GM12873 (cell line): ENCODE data around the gene SLC6A17.

Experiments used
- CTCF ChIP-seq: IDR thresholded peaks from 2 replicates; pipeline ENCODE4 v1.5.1; 2012; ENCODE audit warnings: low read depth, mild to moderate bottlenecking, moderate library complexity, low read length, control low read depth; ENCODE audit not compliant: insufficient read depth; ENCODE audit errors: missing control alignments

Gene SLC6A17

GRCh38 chr1:110239441-110240430, 89.4 kb downstream of the SLC6A17 start:
- TF ChIP-seq CTCF, result no peak

DNA sequence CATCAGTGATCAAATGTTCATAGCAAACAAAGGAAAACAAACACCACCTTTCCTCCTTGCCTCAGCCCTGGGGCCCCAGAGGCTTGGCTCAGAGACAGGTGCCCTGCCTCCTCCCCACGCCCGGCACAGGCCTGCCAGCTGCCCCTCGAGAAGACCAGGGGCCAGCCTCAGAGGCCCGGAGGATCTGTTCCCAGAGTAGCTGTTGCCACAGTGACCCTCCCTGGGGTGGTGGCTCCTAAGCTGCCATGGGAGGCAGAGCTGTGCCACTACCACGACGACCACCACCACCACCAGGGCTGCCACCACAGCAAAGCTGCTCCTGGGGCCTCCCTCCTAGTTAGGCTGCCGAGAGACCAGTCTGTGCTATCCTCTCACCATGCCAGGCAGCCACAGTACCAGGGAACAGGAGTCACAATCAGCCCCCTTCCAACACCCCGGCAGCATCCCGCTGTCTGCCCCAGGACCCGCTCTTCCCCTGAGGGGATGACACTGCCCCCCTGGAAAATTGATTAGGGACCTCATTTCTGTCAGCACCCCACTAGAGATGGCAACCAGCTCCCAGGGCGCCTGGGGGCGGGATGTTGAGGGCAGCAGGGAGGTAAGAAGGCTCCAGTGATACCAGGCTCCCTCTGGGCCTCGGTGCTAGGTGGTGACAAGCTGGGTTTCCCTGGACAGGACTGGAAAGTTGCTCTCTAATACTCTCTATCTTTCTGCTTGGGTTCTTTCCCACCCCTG, 90.3 kb downstream of the SLC6A17 start:
- no peak for TF ChIP-seq CTCF

- no peak for TF ChIP-seq CTCF
Observed at GRCh38 chr1:110241516-110241915, 91.2 kb downstream of the SLC6A17 start.

- no peak for TF ChIP-seq CTCF
Observed at GRCh38 chr1:110242062-110242461, 91.8 kb downstream of the SLC6A17 start.

GRCh38 chr1:110242731-110243130, 92.4 kb downstream of the SLC6A17 start:
- TF ChIP-seq CTCF, result no peak

DNA sequence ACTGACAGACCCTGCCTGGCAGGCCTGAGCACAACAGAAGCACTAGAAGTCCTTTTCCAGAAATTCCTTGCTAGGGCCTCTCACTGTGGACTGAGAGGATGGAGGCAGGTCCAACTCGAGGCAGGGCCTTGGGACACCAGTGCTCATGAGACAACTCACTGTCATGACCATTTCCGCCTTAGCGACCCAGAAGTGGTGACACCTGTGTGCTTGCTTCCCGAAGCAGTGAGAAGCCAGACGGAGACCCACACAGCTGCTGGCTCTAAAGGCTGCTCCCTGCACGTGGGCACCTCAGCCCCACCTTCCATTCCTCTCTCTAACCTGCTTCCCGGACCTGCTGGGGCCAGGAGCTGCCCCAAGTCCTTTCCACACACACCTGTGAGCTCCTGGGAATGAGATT, 92.9 kb downstream of the SLC6A17 start:
- no peak for TF ChIP-seq CTCF

DNA sequence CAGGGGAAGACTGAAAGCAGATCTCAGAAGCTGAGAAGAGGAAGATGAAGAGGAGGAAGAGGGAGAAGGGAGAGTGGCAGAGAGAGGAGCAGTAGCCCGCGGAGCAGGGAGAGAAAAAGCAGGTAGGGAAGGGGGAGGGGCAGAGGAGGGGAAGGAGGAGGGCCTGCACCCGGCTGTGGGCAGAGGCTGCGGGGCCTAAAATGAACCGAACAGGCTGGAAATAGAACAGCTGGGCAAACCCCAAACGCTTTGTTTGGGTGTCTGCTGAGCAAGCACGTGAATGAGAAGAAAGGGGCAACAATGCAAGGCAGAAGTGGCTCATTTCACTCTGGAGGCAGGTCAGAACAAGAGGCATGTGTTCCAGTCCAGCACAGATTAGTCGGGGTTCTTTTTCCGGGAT, 93.3 kb downstream of the SLC6A17 start:
- TF ChIP-seq CTCF, result no peak
